ENCODE measurements around the gene ABCC10.
A peak's percentile ranks its signal among the peaks of the same experiment; 100 is the strongest.
"Not testable (repeated sequence)": the region's sequence is repeated elsewhere in the genome, so short reads cannot be mapped to it uniquely, and the experiment has no call there.

ABCC10 gene

DNA sequence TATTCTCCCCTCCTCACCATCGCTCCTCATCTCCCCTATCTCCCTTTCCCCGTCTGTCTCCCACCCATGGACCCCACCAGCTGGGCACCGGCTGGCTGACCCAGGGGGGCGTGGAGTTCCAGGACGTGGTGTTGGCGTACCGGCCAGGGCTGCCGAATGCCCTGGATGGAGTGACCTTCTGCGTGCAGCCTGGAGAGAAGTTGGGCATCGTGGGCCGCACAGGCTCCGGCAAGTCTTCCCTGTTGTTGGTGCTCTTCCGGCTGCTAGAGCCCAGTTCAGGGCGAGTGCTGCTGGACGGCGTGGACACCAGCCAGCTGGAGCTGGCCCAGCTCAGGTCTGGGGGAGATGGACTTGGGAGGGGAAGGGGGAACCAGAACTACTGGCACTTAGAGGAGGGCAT is 20.3 kb downstream of the ABCC10 start:
- DNase-seq (ENCODE audit: low read depth): no peak

DNA sequence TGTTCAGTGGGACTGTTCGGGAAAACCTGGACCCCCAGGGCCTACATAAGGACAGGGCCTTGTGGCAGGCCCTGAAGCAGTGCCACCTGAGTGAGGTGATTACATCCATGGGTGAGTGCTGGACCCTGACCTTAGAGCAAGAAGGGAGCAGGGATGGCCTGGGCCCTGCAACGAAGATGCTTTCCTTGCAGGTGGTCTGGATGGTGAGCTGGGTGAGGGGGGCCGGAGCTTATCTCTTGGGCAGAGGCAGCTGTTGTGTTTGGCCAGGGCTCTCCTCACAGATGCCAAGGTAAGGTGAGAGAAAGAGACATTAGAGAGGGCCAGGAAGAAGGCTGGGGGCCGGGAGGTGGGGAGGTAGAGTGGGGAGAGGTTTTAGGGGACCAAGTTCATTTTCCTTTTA is 21.6 kb downstream of the ABCC10 start:
- no peak for DNase-seq (ENCODE audit: low read depth)

DNA sequence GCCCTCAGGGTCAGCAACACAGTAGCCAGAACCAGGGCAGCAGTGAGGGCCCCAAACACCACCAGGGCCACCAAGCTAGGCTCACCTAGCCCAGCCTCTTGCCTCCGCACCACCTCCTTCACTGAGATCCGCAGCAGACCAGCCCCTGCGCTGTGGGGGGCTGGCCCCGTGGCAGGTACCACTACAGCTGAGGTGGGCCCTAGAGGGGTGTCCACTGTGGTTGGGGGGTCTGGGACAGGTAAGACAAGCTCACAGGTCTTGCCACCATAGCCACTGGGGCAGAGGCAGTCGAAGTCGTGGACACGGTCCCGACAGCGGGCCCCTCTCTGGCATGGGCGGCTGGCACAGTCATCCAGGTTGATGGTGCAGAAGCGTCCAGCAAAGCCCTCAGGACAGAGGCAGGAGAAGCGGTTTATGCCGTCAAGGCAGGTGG is 23.4 kb downstream of the ABCC10 start:
- DNase-seq (ENCODE audit: low read depth): no peak

DNA sequence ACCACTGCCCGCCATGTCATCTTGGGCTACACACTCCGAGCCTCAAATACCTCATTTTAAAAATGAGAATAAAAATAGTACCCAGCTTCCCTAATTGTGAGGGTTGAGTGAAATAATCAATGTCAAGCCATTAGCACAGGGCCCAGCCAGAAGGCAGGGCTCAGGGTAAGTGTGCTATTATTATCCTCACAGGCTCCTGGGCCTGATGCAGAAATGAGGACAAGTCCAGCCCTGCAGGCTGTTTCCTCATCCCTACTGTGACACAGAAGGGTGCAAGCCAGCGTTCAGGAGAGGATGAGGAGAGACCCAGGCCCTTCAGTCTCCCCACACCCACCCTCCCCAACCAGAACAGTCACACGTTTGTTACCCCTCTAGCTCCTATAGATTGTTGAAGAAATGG is 24.0 kb downstream of the ABCC10 start:
- no peak for DNase-seq (ENCODE audit: low read depth)

DNA sequence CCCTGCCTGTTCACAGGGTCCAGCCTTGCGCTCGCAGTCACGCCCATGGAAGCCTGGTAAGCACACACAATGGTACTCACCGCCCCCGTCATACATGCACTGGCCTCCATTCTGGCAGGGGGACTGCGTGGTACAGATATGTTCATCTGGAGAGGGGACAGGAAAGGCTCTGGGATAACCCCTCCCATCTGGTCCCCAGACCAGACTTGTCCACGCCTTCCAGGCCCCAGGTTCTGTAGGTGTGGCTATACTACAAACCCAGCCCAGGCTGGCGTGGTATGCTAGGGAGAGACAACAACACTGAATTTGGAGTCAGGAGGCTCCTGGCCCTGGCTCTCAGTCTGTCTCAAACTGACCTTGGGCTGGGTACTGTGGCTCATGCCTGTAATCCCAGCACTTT is 24.6 kb downstream of the ABCC10 start:
- DNase-seq (ENCODE audit: low read depth): no peak

DNA sequence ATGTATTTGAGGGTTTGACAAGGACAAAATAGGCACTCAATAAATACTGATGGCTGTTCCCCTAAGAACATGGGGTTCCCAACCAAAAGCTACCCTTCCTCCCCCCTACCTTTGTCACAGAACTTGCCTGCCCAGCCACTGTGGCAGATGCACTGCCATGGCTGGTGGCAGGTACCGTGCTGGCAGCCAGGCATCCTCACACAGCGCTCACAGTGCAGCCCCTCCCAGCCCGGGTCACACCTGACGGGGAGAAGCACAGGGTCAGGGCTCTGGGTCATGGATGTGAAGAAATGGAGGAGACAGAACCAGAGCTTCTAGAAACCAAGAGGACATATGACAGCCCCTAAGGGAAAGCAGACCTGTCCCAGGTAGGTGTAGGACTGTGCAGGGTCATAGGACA is 25.6 kb downstream of the ABCC10 start:
- no peak for DNase-seq (ENCODE audit: low read depth)

DNA sequence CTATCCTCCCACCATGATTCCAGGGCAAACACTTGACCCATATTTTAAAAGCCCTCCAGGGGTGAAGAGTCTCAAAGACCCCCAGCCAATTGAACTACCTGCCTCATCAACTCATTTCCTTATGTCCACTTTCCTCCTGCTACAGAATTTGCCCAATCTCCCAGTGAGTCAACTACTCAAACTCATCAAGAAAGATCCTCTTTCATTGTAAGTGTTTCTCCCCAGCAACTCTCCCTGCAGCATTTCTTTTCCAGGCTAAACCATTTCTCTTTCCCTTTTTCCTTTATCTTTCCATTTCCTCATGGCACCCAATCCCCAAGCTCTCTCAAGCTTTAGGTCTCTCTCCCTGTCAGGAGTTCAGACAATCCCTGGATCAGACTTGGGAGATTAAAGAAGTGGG is 26.5 kb downstream of the ABCC10 start:
- DNase-seq (ENCODE audit: low read depth): no peak

DNA sequence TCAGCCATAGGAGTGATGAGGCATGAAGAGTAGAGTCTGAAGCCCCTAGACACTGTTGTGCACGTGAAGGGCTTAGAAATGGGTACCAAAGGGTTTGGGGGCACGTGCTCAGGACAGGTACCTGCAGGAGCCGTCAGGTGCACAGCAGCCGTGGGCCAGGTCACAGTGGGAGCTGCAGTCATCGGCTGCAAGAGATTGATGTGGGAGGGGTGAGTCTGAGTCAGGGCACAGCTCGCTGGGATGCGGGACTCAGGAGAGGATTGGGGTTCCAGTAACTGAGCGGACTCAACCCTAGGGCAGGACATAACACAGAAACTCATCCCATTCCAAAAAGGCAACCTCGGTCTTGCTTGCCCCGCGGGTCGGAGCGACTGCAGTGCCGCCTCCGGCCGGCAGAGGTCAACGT is 27.0 kb downstream of the ABCC10 start:
- DNase-seq (ENCODE audit: low read depth): no peak

DNA sequence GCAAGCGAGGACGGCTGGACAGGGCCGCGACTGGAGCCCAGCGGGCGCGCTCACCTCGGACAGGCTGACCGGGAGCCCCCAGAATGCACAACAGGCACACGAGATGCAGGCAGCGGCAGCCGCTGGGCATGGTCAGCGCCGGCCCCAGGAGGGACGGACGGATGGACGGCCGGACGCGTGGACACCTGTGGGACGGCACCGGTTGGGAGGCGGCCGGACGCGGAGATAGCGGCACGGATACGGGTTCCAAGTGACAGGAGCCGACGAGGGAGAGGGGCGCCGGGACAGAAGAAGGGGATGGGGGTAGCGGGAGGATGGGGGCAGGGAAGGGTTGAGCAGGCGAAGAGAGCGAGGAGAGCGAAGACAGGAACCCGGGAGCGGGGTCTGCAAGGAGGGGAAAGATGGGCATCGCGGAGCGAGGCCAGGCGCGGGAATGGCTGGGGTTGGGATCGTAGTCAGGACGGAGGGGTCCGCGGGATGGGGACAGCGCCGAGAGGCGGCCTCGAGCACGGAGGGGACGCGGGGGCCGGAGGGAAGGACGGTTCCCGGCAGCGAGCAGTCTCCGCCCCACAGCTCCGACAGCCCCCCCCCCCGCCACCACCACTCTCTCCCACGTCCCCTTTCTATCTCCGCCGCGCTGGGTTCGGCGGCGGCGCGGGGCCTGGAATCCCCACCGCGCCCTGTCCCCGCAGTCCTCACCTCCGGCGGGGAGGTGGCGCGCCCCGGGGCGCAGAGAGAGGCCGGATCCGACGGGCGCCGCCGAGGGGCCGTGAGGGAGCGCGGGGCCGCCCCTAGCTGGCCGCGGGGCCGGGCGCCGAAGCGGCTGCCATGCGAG is 27.6 kb downstream of the ABCC10 start:
- DNase-seq (ENCODE audit: low read depth): peak; percentile 39

DNA sequence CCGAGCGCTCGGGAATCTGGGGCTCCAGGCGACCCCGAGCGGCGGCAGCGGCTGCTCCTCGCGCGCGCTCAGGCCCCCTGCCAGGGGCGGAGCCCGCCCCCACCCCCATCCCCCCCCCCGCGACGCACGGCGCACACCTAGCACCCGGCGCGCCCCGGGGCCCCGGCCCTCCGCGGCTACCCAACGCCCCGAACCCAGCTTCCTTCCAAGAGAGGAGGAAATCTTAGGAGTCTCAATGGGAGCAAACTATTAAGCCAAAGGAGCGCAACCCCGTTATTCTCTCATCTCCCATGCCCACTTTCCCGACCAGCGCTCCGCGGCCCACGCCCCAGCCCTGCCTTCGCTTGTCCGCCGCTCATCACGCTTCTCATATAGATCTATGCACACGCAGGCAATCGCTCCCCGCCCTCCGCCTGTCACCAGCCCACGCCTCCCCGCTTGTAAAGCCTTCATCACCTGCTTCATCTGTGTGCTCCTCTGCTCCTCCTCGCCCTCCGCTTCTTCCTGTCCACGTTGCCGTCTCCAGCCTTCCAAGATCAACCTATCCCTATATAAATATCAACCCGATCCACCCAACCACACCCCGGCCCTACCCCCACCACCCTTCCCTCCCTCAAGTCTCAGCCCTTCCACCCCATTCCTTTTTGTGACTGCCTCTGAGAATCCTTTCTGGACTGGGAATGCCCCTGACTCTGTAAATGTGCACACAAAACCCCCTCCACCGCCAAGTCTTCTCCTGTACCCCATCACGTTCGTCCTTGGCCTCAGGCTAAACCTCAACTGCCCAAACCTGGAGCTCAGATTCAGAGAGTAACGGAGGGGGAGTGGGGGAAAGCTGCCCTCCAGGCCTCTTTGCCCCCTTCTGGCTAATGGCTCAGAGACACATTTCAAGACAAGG is 28.4 kb downstream of the ABCC10 start, which contains the start of gene DLK2:
Gene DLK2, minus strand, starts transcription at position 18 of the 898 bp plus-strand sequence. CDS start 723 bp downstream, outside the sequence.
- peak; percentile 42 for DNase-seq (ENCODE audit: low read depth)

DNA sequence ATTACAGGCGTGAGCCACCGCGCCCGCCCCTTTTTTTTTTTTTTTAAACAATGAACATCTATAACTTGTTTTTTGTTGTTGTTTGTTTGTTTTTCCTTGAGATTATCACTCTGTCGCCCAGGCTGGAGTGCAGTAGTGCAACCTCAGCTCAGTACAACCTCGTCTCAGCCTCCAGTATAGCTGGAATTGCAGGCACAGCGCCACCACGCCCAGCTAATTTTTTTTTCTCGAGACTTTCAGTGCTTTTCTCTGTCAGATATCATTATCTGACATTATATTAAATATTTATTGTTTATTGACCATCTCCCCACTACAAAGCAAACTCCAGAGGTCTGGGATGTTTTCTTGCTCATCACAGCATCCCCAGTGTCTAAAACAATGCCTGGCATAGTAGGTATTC is 30.3 kb downstream of the ABCC10 start:
- no peak for DNase-seq (ENCODE audit: low read depth)

DNA sequence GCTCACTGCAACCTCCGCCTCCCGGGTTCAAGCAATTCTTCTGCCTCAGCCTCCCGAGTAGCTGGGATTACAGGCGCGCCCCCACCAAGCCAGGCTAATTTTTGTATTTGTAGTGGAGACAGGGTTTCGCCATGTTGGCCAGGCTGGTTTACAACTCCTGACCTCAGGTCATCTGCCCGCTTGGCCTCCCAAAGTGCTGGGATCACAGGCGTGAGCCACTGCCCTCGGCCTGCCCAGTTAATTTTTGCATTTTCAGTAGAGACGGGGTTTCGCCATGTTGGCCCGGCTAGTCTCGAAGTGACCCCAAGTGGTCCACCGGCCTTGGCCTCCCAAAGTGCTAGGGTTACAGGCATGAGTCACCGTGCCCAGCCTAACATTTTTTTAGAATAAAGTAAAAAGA is 30.8 kb downstream of the ABCC10 start:
- DNase-seq (ENCODE audit: low read depth): not testable (repeated sequence)

DNA sequence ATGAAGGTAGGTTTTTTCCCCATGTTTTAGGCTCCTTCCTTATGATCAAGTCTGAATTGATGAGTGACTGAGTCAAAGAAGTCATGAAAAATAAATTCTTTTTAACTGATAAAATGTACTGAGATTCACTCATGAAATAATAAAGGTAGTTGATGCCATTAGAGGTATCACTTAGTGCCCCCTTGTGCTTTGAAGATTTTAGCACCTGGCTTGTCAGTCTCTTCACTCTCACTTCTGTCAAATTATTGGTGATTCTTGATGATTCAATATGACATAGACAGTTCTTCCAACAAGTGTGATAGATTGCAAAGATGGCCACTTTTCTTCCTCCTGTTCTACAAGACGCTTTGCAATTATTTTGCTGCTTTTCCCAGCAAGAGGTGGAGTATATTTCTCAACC is 32.2 kb downstream of the ABCC10 start:
- no peak for DNase-seq (ENCODE audit: low read depth)

DNA sequence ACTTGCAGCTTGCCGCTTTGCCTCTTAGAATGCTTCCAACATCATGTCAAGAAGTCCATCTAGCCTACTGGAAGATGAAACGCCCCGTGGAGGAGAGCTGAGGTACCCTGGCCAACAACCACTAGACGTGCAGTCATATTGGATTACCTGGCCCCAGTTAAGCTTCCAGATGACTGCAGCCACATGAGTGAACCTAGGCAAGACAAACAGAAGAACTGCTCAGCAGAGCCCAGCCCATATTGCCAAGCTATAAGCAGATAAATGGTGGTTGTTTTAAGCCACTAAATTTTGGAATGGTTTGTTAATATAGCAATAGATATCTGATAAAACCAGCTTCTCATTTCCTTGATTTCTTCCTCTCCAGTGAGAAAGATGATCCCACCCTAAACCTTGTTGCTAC is 32.7 kb downstream of the ABCC10 start:
- DNase-seq (ENCODE audit: low read depth): no peak

DNA sequence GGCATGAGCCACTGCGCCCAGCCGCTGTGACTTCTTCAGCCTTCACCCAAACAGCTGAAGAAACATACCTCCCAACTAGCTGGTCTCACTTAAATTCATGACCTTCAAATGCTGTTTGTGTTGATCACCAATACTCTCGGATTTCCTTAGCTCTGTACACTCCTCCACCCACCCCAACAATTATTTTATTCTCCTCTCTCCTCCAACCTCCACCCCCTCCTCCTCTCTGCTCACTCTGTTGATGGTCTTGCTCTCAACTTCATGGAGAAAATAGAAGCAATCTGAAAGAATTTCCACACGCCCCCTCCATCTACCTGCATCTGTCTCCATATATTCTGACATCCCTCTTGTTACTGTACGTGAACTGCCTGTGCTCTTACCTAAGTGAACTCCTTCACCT is 34.6 kb downstream of the ABCC10 start:
- DNase-seq (ENCODE audit: low read depth): no peak

DNA sequence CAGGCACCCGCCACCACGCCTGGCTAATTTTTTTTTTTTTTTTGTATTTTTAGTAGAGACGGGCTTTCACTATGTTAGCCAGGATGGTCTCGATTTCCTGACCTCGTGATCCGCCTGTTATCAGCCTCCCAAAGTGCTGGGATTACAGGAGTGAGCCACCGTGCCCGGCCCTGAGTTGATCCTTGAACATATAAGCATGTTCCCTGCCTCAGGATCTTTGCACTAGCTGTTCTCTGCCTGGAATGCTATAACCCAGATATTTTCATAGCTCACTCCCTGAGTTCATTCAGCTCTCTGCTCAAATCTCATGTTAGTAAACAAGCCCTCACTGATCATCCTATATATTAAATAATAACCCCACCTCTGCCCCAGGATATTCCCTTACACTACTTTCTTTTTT is 37.0 kb downstream of the ABCC10 start:
- no peak for DNase-seq (ENCODE audit: low read depth)

DNA sequence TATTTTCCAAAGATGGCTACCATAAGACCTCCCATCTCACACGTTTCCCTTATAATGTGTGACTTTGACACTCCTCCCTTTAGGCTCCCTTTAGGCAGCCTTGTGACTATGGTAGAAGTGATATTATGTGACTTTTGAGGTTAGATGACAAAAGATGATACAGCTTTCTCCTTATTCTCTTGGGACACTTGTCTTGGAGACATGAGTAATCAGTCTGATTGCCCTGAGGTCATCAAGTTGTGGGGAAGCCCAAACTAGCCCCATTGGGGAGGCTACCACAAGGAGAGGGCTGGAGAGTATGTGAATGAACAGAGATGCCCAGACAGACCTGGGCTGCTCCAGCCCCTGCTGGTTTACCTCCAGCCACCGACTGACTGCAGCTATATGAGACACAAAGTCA is 38.6 kb downstream of the ABCC10 start:
- no peak for DNase-seq (ENCODE audit: low read depth)

DNA sequence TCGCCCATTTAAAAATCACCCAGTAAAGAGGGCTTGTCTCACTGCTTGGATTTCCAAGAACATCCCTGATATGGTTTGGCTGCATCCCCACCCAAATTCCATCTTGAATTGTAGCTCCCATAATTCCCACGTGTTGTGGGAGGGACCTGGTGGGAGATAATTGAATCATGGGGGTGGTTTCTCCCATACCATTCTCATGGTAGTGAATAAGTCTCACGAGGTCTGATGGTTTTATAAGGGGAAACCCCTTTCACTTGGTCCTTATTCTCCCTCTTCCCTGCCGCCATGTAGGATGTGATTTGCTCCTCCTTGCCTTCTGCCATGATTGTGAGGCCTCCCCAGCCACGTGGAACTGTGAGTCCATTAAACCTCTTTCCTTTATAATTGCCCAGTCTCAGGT is 39.9 kb downstream of the ABCC10 start:
- DNase-seq (ENCODE audit: low read depth): not testable (repeated sequence)

DNA sequence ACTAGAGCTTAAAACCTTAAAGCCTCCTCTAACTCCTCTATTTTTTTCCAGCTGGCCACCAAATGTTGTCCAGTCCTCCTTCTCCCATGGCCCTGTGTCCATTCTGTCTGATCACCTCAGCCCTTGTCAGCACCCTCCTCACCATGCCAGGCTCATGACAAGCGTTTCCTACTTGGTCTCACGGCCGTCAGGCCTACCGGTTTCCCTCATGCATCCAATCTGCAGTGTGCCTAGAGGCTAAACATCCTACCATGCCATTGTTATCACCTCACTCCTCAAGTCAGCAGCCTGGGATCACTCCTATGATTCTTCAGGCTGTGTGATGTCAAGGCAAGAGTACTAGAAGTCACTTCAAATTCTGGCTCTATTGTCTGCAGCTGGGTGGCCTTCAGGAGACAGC is 40.4 kb downstream of the ABCC10 start:
- no peak for DNase-seq (ENCODE audit: low read depth)

DNA sequence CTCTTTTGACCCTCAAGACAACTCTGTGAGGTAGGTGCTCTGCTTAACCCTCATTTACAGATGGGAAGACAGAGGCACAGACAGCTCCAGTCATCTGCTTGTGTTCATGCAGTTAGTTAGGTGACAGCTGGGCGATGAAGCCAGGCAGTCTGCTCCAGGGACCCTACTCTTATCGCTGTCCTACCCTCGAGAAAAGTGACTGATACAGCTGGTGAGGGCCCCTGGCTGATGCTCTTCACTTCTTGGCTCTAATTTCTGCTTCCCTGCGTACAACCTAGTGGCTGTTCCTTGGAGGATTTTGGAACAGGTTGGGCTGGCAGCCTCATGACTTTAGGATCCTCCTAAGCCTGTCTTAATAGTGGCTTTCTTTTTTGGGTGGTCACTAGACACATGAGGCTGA is 40.9 kb downstream of the ABCC10 start:
- DNase-seq (ENCODE audit: low read depth): no peak

DNA sequence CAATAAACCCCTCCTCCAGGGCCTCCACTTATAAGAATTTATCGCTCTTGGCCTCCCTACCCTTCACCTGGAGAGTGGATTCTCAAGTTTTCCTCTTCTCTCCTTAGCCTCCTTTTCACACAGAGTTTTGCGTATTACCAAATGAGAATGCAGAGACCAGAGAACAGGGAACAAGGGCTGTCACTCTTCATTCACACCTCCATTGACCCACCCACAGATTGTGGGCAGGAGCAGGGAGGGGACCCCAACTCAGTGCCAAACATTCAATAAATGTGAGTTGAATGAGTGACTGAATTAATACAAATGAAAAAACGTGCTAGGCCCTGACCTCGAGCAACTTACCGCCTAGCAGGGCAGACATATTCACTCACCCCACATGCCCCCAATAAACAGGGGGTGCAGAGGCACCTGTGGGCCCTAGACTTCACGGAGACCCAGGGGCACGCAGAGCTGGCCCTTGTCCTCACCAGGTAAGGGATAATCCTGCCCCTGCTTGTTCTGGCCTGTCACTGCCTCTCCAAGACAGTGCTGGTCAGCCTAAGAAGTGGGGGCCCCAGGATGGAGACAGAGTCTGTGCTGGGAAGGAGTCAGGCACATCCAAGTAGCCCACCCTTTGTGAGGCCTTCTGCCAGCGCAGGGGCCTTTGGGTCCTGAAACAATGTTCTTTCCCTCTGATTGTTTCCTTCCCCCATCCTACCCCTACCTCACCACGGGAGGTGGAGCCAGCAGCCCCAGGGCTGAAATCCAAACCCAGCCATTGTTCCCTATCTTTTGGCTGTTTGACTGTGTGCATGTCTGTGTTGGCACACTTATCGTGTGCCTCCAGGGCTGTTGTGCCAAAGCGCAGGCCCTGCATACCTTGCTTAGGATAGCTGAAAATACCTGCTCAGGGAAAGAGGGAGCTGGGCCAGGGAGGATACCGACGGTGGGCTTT is 41.7 kb downstream of the ABCC10 start:
- DNase-seq (ENCODE audit: low read depth): no peak

DNA sequence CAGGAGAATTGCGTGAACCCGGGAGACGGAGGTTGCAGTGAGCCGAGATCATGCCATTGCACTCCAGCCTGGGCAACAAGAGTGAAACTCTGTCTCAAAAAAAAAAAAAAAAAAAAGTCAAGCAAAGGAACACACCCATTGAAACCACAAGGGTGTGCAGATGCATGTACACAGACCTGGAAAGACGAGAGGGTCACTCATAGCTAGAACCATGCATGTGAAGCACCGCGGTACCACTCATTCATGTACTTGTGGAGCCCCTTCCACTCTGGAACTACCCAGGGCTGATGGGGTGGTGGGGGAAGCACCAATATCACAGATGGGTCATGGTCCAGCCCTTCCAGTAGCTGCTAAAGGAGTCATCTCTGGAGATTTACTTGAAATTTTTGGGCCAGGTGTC is 42.6 kb downstream of the ABCC10 start:
- no peak for DNase-seq (ENCODE audit: low read depth)

Measured in stimulated activated CD8-positive, alpha-beta memory T cell treated with anti-CD3 and anti-CD28 coated beads, Interleukin-15, amount 100 ng/mL, for 24 hours (primary cell).